ENCODE measurements around the gene CD22. TPM values are rescaled to one million over a fixed set of nuclear protein-coding genes. Genes with fewer than 3 reads are reported as not detected.

Gene CD22
- total and polyA plus RNA-seq, 4 donors = 9.4 to 39.4 (median 18.9) TPM

DNA sequence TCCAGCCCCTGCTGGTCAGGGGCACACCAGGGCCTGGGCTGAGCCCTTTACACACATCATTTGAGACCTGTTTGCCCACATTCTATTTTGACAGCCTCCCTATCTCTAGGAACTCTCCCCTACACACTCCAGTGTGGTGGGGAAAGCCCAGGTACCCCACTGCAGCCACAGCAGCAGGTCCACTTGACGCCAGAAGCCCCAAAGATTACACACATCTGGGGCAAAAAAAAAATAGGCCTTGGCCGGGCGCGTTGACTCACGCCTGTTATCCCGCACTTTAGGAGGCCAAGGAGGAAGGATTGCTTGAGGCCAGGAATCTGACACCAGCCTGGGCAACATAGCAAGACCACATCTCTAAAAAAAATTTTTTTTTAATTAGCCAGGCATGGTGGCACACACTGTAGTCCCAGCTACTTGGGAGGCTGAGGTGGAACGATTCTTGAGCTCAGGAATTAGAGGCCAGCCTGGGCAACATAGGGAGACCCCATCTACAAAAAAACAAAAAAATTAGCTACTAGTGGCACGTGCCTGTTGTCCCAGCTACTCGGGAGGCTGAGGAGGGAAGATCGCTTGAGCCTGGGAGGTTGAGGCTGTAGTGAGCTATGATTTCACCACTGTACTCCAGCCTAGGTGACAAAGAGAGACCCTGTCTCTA lies 18.0 kb upstream of the CD22 start:
- 100% methylated on average over 1 of the region's 10 CpGs for WGBS (ENCODE audit: insufficient coverage)
- DNase-seq (ENCODE audit: low read depth in 4 of 6, low spot score in 6 of 6) = no peak
- Histone ChIP-seq H3K27ac (ENCODE audit: low read depth, low read length) (no peak overlapping the region), H3K27me3 (ENCODE audit: control insufficient read depth, insufficient read depth, low read length) (no peaks in the 10 kb centered on the region), H3K4me3 (ENCODE audit: low read depth, low read length) (no peak overlapping the region), H3K36me3 (ENCODE audit: control insufficient read depth, insufficient read depth, low read length) (peaks cover 9% of the 10 kb centered on the region), H3K4me1 (ENCODE audit: control insufficient read depth, insufficient read depth, low read length) (peaks cover 13% of the 10 kb centered on the region), H3K9me3 (ENCODE audit: control insufficient read depth, insufficient read depth, low read length) (no peaks in the 10 kb centered on the region)

DNA sequence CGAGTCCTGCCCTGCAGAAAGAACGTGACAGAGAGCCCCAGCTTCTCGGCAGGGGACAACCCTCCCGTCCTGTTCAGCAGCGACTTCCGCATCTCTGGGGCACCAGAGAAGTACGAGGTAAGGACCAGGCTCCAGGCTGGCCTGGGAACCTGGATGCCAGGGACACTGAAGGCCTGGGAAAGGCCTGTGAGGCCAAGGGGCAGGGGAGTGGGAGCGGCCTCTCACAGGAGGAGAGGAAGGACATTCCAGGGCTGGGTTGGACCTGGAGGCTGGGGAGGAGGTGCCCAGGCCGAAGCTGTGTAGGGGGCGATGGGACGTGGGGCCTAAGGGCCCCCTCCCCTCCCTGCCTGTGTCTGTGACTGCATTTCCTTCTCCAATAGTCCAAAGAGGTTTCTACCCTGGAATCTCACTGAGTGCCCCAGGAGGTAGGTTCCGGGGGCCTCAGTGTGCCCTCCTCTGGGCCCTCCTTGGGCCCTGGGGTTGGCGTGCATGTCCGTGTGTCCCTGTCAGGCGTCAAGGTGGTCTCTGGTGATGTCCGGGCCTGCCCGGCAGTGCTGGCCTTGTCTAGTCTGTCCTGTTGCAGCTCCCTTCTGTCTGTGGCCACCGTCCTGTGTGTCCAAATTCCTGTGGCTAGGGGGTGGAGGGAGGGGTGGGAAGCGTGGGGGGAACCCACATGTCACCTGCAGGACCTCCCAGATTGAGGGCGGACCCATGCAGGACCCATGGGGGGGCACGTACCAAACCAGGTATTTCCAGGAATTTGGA lies 16.9 kb upstream of the CD22 start:
- H3K4me3 ChIP-seq (ENCODE audit: low read depth, low read length) = no peak overlapping the region
- no peaks in the 10 kb centered on the region for H3K27me3 ChIP-seq (ENCODE audit: control insufficient read depth, insufficient read depth, low read length)
- no peak overlapping the region for H3K27ac ChIP-seq (ENCODE audit: low read depth, low read length)
- H3K36me3 ChIP-seq (ENCODE audit: control insufficient read depth, insufficient read depth, low read length) = peaks cover 9% of the 10 kb centered on the region
- H3K4me1 ChIP-seq (ENCODE audit: control insufficient read depth, insufficient read depth, low read length) = peaks cover 13% of the 10 kb centered on the region
- no peaks in the 10 kb centered on the region for H3K9me3 ChIP-seq (ENCODE audit: control insufficient read depth, insufficient read depth, low read length)
- 78% methylated on average over 18 of the region's 21 CpGs for WGBS (ENCODE audit: insufficient coverage)
- no peak for DNase-seq (ENCODE audit: low read depth in 4 of 6, low spot score in 6 of 6)

DNA sequence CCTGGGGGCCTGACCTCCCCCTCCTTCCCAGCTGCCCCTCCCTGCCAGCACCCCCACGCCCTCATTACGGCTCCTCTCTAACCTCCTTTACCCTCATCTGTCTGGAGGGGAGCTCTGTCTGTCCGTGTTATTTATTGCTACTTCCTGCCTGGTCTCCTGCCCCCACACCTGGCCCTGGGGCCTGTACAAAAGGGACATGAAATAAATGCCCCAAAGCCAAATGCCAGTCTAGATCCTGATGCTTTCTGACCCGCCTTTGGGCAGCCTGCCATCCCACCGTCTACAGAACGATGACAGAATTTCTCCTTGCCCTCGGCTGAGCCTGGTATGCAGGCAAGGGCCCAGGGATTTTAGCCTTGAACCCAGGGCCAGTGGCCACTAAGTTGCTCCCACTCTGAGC lies 15.4 kb upstream of the CD22 start:
- Histone ChIP-seq H3K27me3 (ENCODE audit: control insufficient read depth, insufficient read depth, low read length) (no peaks in the 10 kb centered on the region), H3K4me3 (ENCODE audit: low read depth, low read length) (no peak overlapping the region), H3K9me3 (ENCODE audit: control insufficient read depth, insufficient read depth, low read length) (no peaks in the 10 kb centered on the region), H3K27ac (ENCODE audit: low read depth, low read length) (no peak overlapping the region), H3K4me1 (ENCODE audit: control insufficient read depth, insufficient read depth, low read length) (peaks cover 22% of the 10 kb centered on the region), H3K36me3 (ENCODE audit: control insufficient read depth, insufficient read depth, low read length) (peaks cover 9% of the 10 kb centered on the region)
- DNase-seq (ENCODE audit: low read depth in 4 of 6, low spot score in 6 of 6) = no peak
- 60% methylated on average over 6 of the region's 7 CpGs for WGBS (ENCODE audit: insufficient coverage)

DNA sequence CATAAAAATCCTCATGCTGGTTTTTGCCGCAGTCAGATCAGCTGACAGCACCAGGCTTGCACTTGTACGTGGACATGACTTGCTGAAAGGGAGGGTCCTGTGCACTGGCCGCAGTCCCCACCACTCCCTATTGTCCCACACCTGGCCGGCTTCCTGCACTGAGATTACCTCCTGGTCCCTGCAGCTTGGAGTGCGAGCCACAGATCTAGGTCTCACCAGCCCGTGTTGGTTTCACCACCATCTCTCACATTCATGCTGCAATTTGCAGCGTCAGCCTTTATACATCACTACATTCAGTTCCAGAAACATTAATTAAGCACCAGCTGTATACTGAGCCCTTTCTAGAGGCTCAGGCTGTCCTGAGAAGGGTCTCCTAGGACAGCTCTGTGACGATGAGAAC lies 15.0 kb upstream of the CD22 start:
- H3K27ac ChIP-seq (ENCODE audit: low read depth, low read length) = no peak overlapping the region
- WGBS (ENCODE audit: insufficient coverage) = 91% methylated on average over 7 of the region's 8 CpGs
- H3K36me3 ChIP-seq (ENCODE audit: control insufficient read depth, insufficient read depth, low read length) = peaks cover 9% of the 10 kb centered on the region
- H3K4me1 ChIP-seq (ENCODE audit: control insufficient read depth, insufficient read depth, low read length) = peaks cover 25% of the 10 kb centered on the region
- no peak overlapping the region for H3K4me3 ChIP-seq (ENCODE audit: low read depth, low read length)
- no peak for DNase-seq (ENCODE audit: low read depth in 4 of 6, low spot score in 6 of 6)
- no peaks in the 10 kb centered on the region for H3K27me3 ChIP-seq (ENCODE audit: control insufficient read depth, insufficient read depth, low read length)
- no peaks in the 10 kb centered on the region for H3K9me3 ChIP-seq (ENCODE audit: control insufficient read depth, insufficient read depth, low read length)

DNA sequence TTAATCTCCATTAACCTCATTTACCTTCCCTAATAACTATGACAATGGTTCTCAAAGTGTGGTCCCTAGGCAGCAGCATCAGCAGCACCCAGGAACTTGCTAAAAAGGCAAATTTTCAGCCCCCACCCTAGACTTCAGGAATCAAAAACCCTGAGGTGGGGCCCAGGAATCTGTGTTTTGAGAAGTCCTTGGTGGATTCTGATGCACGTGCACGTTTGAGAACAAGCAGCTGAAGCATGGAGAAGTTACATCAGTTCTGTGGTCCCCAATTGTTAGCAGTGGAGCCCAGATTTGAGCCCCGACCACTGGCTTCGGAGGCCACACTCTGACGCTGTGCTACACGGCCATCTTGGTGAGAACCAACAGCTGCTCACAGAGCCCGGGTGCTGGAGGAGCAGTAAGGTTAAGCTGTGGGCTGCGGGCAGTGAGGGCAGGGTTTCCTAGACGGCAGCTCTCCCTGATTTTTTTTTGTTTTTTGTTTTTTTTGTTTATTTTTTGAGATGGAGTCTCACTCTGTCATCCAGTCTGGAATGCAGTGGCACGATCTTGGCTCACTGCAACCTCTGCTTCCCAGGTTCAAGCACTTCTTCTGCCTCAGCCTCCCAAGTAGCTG lies 14.0 kb upstream of the CD22 start:
- H3K4me1 ChIP-seq (ENCODE audit: control insufficient read depth, insufficient read depth, low read length) = peaks cover 18% of the 10 kb centered on the region
- H3K9me3 ChIP-seq (ENCODE audit: control insufficient read depth, insufficient read depth, low read length) = no peaks in the 10 kb centered on the region
- 82% methylated on average over 9 of the region's 10 CpGs for whole genome bisulfite sequencing (ENCODE audit: insufficient coverage)
- no peak overlapping the region for H3K4me3 ChIP-seq (ENCODE audit: low read depth, low read length)
- no peaks in the 10 kb centered on the region for H3K27me3 ChIP-seq (ENCODE audit: control insufficient read depth, insufficient read depth, low read length)
- no peak for DNase-seq (ENCODE audit: low read depth in 4 of 6, low spot score in 6 of 6)
- H3K27ac ChIP-seq (ENCODE audit: low read depth, low read length) = no peak overlapping the region
- peaks cover 4% of the 10 kb centered on the region for H3K36me3 ChIP-seq (ENCODE audit: control insufficient read depth, insufficient read depth, low read length)

DNA sequence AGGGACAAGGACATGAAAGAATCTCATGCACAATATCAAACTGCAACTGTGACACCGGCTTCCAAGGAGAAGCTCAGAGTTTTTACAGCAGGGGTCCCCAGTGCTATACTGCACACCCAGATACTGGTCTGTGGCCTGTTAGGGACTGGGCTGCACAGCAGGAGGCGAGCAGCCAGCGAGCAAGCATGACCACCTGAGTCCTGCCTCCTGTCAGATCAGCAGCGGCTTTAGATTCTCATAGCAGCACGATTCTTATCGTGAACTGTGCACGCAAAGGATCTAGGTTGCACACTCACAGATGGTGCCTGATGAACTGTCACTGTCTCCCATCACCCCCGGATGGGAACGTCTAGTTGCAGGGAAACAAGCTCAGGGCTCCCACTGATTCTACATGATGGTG lies 13.1 kb upstream of the CD22 start:
- H3K4me1 ChIP-seq (ENCODE audit: control insufficient read depth, insufficient read depth, low read length) = peaks cover 17% of the 10 kb centered on the region
- DNase-seq (ENCODE audit: low read depth in 4 of 6, low spot score in 6 of 6) = peak in 1 of 6 donors; percentile 42
- H3K36me3 ChIP-seq (ENCODE audit: control insufficient read depth, insufficient read depth, low read length) = peaks cover 3% of the 10 kb centered on the region
- H3K4me3 ChIP-seq (ENCODE audit: low read depth, low read length) = no peak overlapping the region
- WGBS (ENCODE audit: insufficient coverage) = 74% methylated on average over 7 of the region's 9 CpGs
- H3K9me3 ChIP-seq (ENCODE audit: control insufficient read depth, insufficient read depth, low read length) = no peaks in the 10 kb centered on the region
- H3K27ac ChIP-seq (ENCODE audit: low read depth, low read length) = no peak overlapping the region
- no peaks in the 10 kb centered on the region for H3K27me3 ChIP-seq (ENCODE audit: control insufficient read depth, insufficient read depth, low read length)

DNA sequence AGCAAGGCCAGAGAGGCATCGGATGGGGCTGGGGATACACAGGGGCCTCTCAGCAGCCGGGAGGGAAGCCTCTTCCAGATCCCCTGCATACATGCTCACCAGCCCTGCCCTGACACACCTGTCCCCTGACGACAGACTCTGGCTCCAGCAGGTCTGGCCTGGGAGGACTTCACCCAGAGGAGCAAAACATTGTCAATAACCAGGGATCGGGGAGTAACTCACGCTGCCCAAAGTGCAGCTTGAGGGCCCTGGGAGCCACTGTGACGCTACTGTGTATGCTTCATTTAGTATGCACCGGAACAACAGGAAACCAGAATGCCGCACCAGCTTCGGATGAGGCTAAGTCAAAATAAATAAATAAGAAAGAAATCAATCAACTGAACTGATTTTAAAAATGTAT lies 12.4 kb upstream of the CD22 start:
- Histone ChIP-seq H3K27me3 (ENCODE audit: control insufficient read depth, insufficient read depth, low read length) (no peaks in the 10 kb centered on the region), H3K4me3 (ENCODE audit: low read depth, low read length) (no peak overlapping the region), H3K27ac (ENCODE audit: low read depth, low read length) (no peak overlapping the region), H3K9me3 (ENCODE audit: control insufficient read depth, insufficient read depth, low read length) (no peaks in the 10 kb centered on the region), H3K36me3 (ENCODE audit: control insufficient read depth, insufficient read depth, low read length) (peaks cover 3% of the 10 kb centered on the region), H3K4me1 (ENCODE audit: control insufficient read depth, insufficient read depth, low read length) (peaks cover 17% of the 10 kb centered on the region)
- 70% methylated on average over 4 of the region's 9 CpGs for WGBS (ENCODE audit: insufficient coverage)
- no peak for DNase-seq (ENCODE audit: low read depth in 4 of 6, low spot score in 6 of 6)

DNA sequence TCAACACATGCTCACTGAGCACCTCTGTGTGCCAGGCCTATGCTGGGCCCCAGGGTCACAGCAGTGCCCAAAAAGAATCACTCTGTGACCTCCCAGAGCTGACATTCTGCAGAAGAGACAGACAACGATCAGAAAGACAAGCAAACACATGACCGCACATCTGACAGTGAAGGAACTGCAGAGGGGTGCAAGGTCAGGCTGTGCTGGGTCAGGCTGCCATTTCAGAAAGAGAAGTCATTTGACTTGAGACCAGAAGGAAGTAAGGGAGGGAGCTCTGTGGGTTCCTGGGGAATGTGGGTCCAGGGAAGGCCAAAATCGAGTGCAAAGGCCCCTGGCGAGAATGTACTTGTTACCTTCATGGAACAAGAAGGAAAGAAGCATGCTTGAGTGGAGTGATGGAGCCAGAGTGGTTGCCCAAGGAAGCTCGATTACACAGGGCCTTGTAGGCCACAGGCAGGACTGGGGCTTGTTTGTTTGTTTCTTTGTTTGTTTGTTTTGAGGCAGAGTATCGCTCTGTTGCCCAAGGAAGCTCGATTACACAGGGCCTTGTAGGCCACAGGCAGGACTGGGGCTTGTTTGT lies 11.4 kb upstream of the CD22 start:
- no peak overlapping the region for H3K4me3 ChIP-seq (ENCODE audit: low read depth, low read length)
- no peak overlapping the region for H3K27ac ChIP-seq (ENCODE audit: low read depth, low read length)
- no peaks in the 10 kb centered on the region for H3K27me3 ChIP-seq (ENCODE audit: control insufficient read depth, insufficient read depth, low read length)
- H3K36me3 ChIP-seq (ENCODE audit: control insufficient read depth, insufficient read depth, low read length) = no peaks in the 10 kb centered on the region
- no peaks in the 10 kb centered on the region for H3K9me3 ChIP-seq (ENCODE audit: control insufficient read depth, insufficient read depth, low read length)
- WGBS (ENCODE audit: insufficient coverage) = 65% methylated on average over 6 of the region's 7 CpGs
- peaks cover 17% of the 10 kb centered on the region for H3K4me1 ChIP-seq (ENCODE audit: control insufficient read depth, insufficient read depth, low read length)
- no peak for DNase-seq (ENCODE audit: low read depth in 4 of 6, low spot score in 6 of 6)

DNA sequence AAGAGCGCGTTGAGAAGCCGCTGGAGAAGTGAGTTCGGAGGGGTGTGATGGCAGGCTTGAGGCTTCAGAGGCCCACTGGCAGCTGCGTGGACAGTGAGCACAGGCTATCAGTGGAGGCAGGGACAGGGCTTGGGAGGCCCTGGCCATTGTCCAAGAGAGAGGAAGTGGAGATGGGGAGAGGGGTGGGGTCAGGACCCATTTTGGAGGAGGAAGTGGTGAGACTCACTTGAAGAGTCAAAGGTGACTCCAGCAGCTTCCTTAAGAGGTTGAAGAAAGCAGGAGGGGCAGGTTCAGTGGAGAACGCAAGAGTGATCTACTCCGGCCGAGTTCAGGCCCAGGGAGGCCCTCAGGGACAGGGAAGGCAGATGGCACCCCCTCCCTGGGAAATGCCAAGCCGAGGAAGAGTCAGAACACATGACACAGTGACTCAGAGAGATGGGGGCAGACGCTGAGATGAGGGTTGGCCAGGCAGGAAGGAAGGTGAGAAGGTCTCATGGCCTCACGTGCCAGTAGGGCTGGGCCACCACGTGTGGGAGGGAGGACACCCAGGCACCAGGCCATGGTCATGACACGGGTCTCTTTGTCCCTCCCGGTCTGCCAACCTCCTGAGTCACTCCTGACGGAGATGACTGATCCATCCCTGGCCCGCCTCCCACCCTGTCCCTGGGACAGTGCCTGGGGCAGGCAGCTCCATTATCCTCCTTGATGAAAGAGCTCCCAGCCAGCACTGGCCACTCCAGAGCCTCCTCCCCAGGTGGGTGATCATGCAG lies 10.1 kb upstream of the CD22 start:
- Histone ChIP-seq H3K27me3 (ENCODE audit: control insufficient read depth, insufficient read depth, low read length) (no peaks in the 10 kb centered on the region), H3K27ac (ENCODE audit: low read depth, low read length) (no peak overlapping the region), H3K4me3 (ENCODE audit: low read depth, low read length) (no peak overlapping the region), H3K36me3 (ENCODE audit: control insufficient read depth, insufficient read depth, low read length) (no peaks in the 10 kb centered on the region), H3K4me1 (ENCODE audit: control insufficient read depth, insufficient read depth, low read length) (peaks cover 17% of the 10 kb centered on the region), H3K9me3 (ENCODE audit: control insufficient read depth, insufficient read depth, low read length) (no peaks in the 10 kb centered on the region)
- 74% methylated on average over 16 of the region's 16 CpGs for WGBS (ENCODE audit: insufficient coverage)
- no peak for DNase-seq (ENCODE audit: low read depth in 4 of 6, low spot score in 6 of 6)
